HEK293T (cell line): ENCODE data around the gene BCL3.

Experiments
- CTCF ChIA-PET: fragments of 350-600 bp; formaldehyde crosslinking; extraction: SDS; loops from one replicate; lab custom pipeline; 2021; ENCODE audit warnings: antibody characterized with exemption, inconsistent platforms; lab: Yijun Ruan, JAX
- POLR2A ChIA-PET: fragments of 350-600 bp; formaldehyde crosslinking; extraction: SDS; loops from one replicate; lab custom pipeline; 2020; ENCODE audit warnings: antibody characterized with exemption, inconsistent platforms; lab: Yijun Ruan, JAX
- DNase-seq: peaks from one replicate; pipeline ENCODE4 v3.0.0; 2012; ENCODE audit warnings: mixed read lengths; ENCODE audit errors: extremely low spot score
- ARNT ChIP-seq: fragments of 450-650 bp; IDR thresholded peaks from 2 replicates; pipeline ENCODE4 v1.6.1; 2017; ENCODE audit warnings: mild to moderate bottlenecking
- BHLHE40 ChIP-seq: fragments of 450-650 bp; IDR thresholded peaks from 2 replicates; pipeline ENCODE4 v1.6.1; 2016; ENCODE audit warnings: mild to moderate bottlenecking, moderate library complexity, borderline replicate concordance
- CTBP1 ChIP-seq: fragments of 450-650 bp; IDR thresholded peaks from 2 replicates; pipeline ENCODE4 v1.6.1; 2016; ENCODE audit warnings: borderline replicate concordance
- ELF4 ChIP-seq: fragments of 450-650 bp; IDR thresholded peaks from 2 replicates; pipeline ENCODE4 v1.6.1; 2017; ENCODE audit warnings: antibody characterized with exemption
- FOXA1 ChIP-seq: fragments of 450-650 bp; IDR thresholded peaks from 2 replicates; pipeline ENCODE4 v1.6.1; 2016; ENCODE audit warnings: mild to moderate bottlenecking
- FOXK2 ChIP-seq: fragments of 450-650 bp; IDR thresholded peaks from 2 replicates; pipeline ENCODE4 v1.6.1; 2016; ENCODE audit warnings: mild to moderate bottlenecking
- FOXM1 ChIP-seq: fragments of 450-650 bp; IDR thresholded peaks from 2 replicates; pipeline ENCODE4 v1.6.1; 2017; ENCODE audit warnings: mild to moderate bottlenecking, borderline replicate concordance
- HDGF ChIP-seq: fragments of 450-650 bp; IDR thresholded peaks from 2 replicates; pipeline ENCODE4 v1.6.1; 2017; ENCODE audit warnings: antibody characterized with exemption, borderline replicate concordance
- L3MBTL2 ChIP-seq: fragments of 450-650 bp; conservative IDR thresholded peaks from 2 replicates; pipeline ENCODE4 v1.6.1; 2016; ENCODE audit warnings: mild to moderate bottlenecking
- LEF1 ChIP-seq: fragments of 450-650 bp; IDR thresholded peaks from 2 replicates; pipeline ENCODE4 v1.6.1; 2017; ENCODE audit warnings: mild to moderate bottlenecking, borderline replicate concordance
- NFRKB ChIP-seq: fragments of 450-650 bp; IDR thresholded peaks from 2 replicates; pipeline ENCODE4 v1.6.1; 2016; ENCODE audit warnings: mild to moderate bottlenecking, moderate library complexity
- PKNOX1 ChIP-seq: fragments of 450-650 bp; IDR thresholded peaks from 2 replicates; pipeline ENCODE4 v1.6.1; 2016
- SP1 ChIP-seq: fragments of 450-650 bp; IDR thresholded peaks from 2 replicates; pipeline ENCODE4 v1.6.1; 2017
- SUZ12 ChIP-seq: fragments of 450-650 bp; IDR thresholded peaks from 2 replicates; pipeline ENCODE4 v1.6.1; 2016; ENCODE audit warnings: mild to moderate bottlenecking
- TARDBP ChIP-seq: fragments of 450-650 bp; IDR thresholded peaks from 2 replicates; pipeline ENCODE4 v1.6.1; 2016
- ZNF384 ChIP-seq: fragments of 450-650 bp; IDR thresholded peaks from 2 replicates; pipeline ENCODE4 v1.6.1; 2016

The BCL3 gene

GRCh38 chr19:44794610-44795009 is 46.1 kb downstream of the BCL3 start:
- DNase-seq, result no peak
- ChIA-PET POLR2A (no interaction called here), CTCF (no interaction called here)
- TF ChIP-seq ZNF384, result no peak
- no peak for TF ChIP-seq SP1
- no peak for TF ChIP-seq FOXA1
- TF ChIP-seq CTBP1, result no peak
- no peak for TF ChIP-seq L3MBTL2
- TF ChIP-seq SUZ12, result no peak
- TF ChIP-seq NFRKB, result no peak
- no peak for TF ChIP-seq TARDBP
- TF ChIP-seq PKNOX1, result no peak
- TF ChIP-seq ELF4, result no peak
- TF ChIP-seq BHLHE40, result no peak
- TF ChIP-seq LEF1, result no peak
- no peak for TF ChIP-seq HDGF
- TF ChIP-seq ARNT, result no peak

GRCh38 chr19:44795398-44795987 is 47.0 kb downstream of the BCL3 start:
- CTCF ChIA-PET, result interaction anchor here (0.6 to 1.0 kb wide), 2 partner anchors 11 to 72 kb away, joined by 3 to 5 read pairs; no protein-coding TSS in a partner anchor
- POLR2A ChIA-PET, result no interaction called here
- no peak for TF ChIP-seq ZNF384
- TF ChIP-seq FOXM1, result no peak
- TF ChIP-seq CTBP1, result no peak
- TF ChIP-seq ELF4, result no peak
- TF ChIP-seq SUZ12, result no peak
- TF ChIP-seq SP1, result no peak
- TF ChIP-seq TARDBP, result no peak
- no peak for TF ChIP-seq FOXA1
- TF ChIP-seq PKNOX1, result no peak
- no peak for TF ChIP-seq L3MBTL2
- no peak for TF ChIP-seq BHLHE40
- TF ChIP-seq ARNT, result no peak
- no peak for DNase-seq

- TF ChIP-seq NFRKB (no peak), LEF1 (no peak), ZNF384 (no peak), PKNOX1 (no peak), ARNT (no peak), CTBP1 (no peak)
- DNase-seq, result no peak
- ChIA-PET CTCF (interaction anchor here (0.8 kb wide), 1 partner anchor 117 kb away, joined by 3 read pairs; no protein-coding TSS in a partner anchor), POLR2A (no interaction called here)
Measured at GRCh38 chr19:44796701-44797115, 48.2 kb downstream of the BCL3 start.

DNA sequence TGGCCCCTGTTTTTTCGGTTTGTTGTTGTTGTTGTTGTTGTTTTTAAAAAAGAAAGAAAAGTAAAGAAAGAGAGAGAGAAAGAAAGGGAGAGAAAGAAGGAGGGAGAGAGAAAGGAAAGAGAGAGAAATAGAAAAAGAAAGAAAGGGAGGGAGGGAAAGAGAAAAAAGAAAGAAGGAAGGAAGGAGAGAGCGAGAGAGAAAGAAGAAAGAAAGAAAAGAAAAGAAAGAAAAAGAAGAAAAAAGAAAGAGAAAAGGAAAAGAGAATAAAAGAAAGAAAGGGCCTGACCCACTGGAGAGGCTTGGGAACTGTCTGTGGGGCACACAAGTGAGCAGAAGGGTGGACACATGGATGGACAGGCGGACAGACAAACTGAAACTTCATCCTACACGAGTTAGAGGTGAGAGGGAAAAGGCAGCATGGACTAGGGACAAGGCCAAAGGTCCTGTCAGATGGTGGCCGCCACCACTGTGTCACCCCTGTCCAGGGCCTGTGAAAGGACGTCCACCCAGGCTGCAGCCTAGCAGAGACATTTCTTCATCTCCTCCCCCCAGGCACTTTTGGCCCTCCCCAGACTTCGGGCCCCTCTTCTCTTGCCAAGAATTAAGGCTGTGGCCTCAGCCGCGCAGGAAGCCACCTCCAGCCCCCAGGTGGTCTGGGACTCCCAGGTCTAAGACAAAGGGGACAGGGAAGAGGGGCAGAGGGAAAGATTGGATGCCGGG is 51.3 kb downstream of the BCL3 start:
- DNase-seq, result no peak
- ChIA-PET POLR2A (no interaction called here), CTCF (interaction anchor here (0.6 kb wide), 1 partner anchor 33 kb away, joined by 3 read pairs; no protein-coding TSS in a partner anchor)
- TF ChIP-seq L3MBTL2, result no peak
- no peak for TF ChIP-seq SP1
- no peak for TF ChIP-seq ZNF384
- TF ChIP-seq ARNT, result no peak
- TF ChIP-seq PKNOX1, result no peak
- no peak for TF ChIP-seq FOXA1
- no peak for TF ChIP-seq NFRKB
- no peak for TF ChIP-seq FOXK2
- TF ChIP-seq HDGF, result no peak

DNA sequence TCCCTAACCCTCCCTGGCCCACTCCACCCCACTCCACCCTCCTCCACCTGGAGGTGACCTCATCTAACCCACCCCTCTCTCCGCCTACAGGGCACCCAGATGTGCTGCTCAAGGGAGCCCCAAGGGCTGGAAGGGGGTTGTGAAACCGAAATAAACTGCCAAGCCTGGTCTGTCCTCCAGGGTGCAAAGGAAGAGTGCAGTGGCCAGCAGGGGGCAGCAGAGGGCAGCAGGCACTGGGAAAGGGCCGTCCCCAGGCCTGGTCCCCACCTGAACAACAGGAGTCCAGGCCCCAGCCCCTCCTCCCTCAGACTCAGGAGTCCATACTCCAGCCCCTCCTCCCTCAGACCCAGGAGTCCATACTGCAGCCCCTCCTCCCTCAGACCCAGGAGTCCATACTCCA is 52.0 kb downstream of the BCL3 start:
- peak; percentile 89 for DNase-seq
- ChIA-PET CTCF (no interaction called here), POLR2A (no interaction called here)
- TF ChIP-seq SP1 (no peak), FOXA1 (no peak), BHLHE40 (no peak), NFRKB (no peak), SUZ12 (no peak), CTBP1 (no peak), HDGF (no peak), LEF1 (no peak)
